Adrenal gland (tissue), 12 donors: ENCODE data around the gene BCKDHA. TPM values are rescaled to one million over a fixed set of nuclear protein-coding genes. Genes with fewer than 3 reads are reported as not detected.

Experiments
- DNase-seq, 7 donors: peaks; one replicate each; pipeline ENCODE4 v3.0.0-alpha.2; 2019 to 2020
- H3K27ac ChIP-seq, 5 donors: fragments of 200-600 bp; sonication (generic) in 4 of 5; 1 replicate in 3 of 5; 2 replicates in 2 of 5; pipeline versions ENCODE4 v1.5.1 to v1.8.0; 2016 to 2020; ENCODE audit warnings: mild to moderate bottlenecking in 1 of 5
- H3K27me3 ChIP-seq: fragments of 200-600 bp; 2 replicates; pipeline ENCODE4 v1.8.0; 2021
- H3K36me3 ChIP-seq, 2 donors: fragments of 200-600 bp; replicated peaks in 1 of 2; 1 replicate in 1 of 2; 2 replicates in 1 of 2; pipeline versions ENCODE4 v1.5.1 to v1.8.0; 2018 to 2022
- H3K4me1 ChIP-seq, 2 donors: fragments of 200-600 bp; replicated peaks in 1 of 2; 1 replicate in 1 of 2; 2 replicates in 1 of 2; pipeline versions ENCODE4 v1.5.1 to v1.8.0; 2018 to 2021
- H3K4me3 ChIP-seq, 4 donors: fragments of 200-600 bp; sonication (generic) in 3 of 4; one replicate each; pipeline ENCODE4 v1.5.1; 2016 to 2018
- H3K9me3 ChIP-seq, 3 donors: fragments of 200-600 bp; sonication (generic) in 1 of 3; replicated peaks in 1 of 3; 1 replicate in 2 of 3; 2 replicates in 1 of 3; pipeline versions ENCODE4 v1.5.1 to v1.8.0; 2016 to 2021
- CTCF ChIP-seq, 6 experiments: fragments of 450-650 bp in 4 of 6; fragments of 200-600 bp in 2 of 6; sonication (generic) in 1 of 6; IDR thresholded peaks; 1 replicate in 5 of 6; 2 replicates in 1 of 6; pipeline versions ENCODE4 v1.5.1 to v1.8.0; 2016 to 2021; ENCODE audit warnings: antibody characterized with exemption in 6 of 6, mild to moderate bottlenecking in 2 of 6, moderate library complexity in 1 of 6
- POLR2A ChIP-seq, 2 donors: fragments of 450-650 bp; IDR thresholded peaks; one replicate each; pipeline ENCODE4 v1.6.1; 2017; ENCODE audit warnings: antibody characterized with exemption in 2 of 2, mild to moderate bottlenecking in 2 of 2, moderate library complexity in 1 of 2
- WGBS, 4 donors: extraction: QIAGEN DNeasy Blood & Tissue Kit in 2 of 4; methylation state at CpG; one replicate each; pipeline versions ENCODE4 v1.1.5 to v1.1.7; 2013 to 2017; 5-methylcytosine and 5-hydroxymethylcytosine counted together
- intact Hi-C, 2 donors: fragments of 100-400 bp; cut with DNase I; formaldehyde crosslinking; loops; one replicate each; pipeline versions ENCODE4 v1.14.1 to v1.15.0; 2022 to 2023
- polyA plus RNA-seq, 3 donors: library from polyadenylated mRNA; stranded (reverse); fragments of 200-250 nt in 2 of 3; fragments of 350-450 nt in 1 of 3; fragmentation: Illumina TruSeq in 1 of 3; extraction: RNeasy Lipid Tissue Mini Kit (QIAGEN cat#74804) in 1 of 3; gene quantifications; one replicate each; pipeline ENCODE4 v1.2.3, GENCODE V29; 2013 to 2014
- total RNA-seq, 9 donors: library from RNA; depleted of rRNA in 4 of 9; stranded (reverse); fragments of >200 nt in 4 of 9; fragments of 120-200 nt in 1 of 9; fragmentation: NEBNext Ultra II Directional in 1 of 9; extraction: Animal tissue kit (Norgen Biotek cat#: 25700) in 1 of 9; gene quantifications; one replicate each; pipeline versions ENCODE4 v1.1.0 to v1.2.4, GENCODE V29; 2013 to 2023
- donor health status: healthy with polysubstance abuse.
- donor health status: Bipolar disorder and iron deficiency.
- donor health status: DM: yes; HTN: yes; CAD: no.
- donor health status: DM: no; HTN: no; CAD: no.
- donor health status: DM: no; HTN: no; CAD: no.
- donor health status: DM: yes; HTN: yes; CAD: no.

Gene BCKDHA
- total and polyA plus RNA-seq, 12 donors, result 17.6 to 294 (median 100) TPM

- Histone ChIP-seq H3K9me3 (no peaks in the 10 kb centered on the region), H3K27me3 (no peaks in the 10 kb centered on the region), H3K4me3 (peak within 1 kb of the TSS; percentile 13 to 74 (median 54)), H3K27ac (peak within 1 kb of the TSS in 4 of 5 donors; percentile 57 to 82 (median 72)), H3K36me3 (no peaks in the 10 kb centered on the region), H3K4me1 (peaks cover 17 to 29% of the 10 kb centered on the region in 2 donors)
- DNase-seq, result peak; percentile 82 to 91 (median 89)
- intact Hi-C loops, result no loop called here
- 1% methylated on average over 10 to 70 of the region's 78 CpGs for WGBS, 4 donors
- peak; percentile 26 to 45 for TF ChIP-seq POLR2A (IDR thresholded peaks at IDR 0.05)
- peak; percentile 58 to 87 (median 77) for TF ChIP-seq CTCF (IDR thresholded peaks at IDR 0.05)
These were observed 43.9 kb upstream of the BCKDHA start, which contains the start of gene TGFB1 for GRCh38 chr19:41353466-41354342. TGFB1 (minus strand) TSS chr19:41353922; CDS start chr19:41353044, 878 bp downstream.

GRCh38 chr19:41354343-41354953, 43.2 kb upstream of the BCKDHA start:
- 86 to 93% (median 91%) methylated on average over 11 to 23 of the region's 23 CpGs for WGBS, 4 donors
- Histone ChIP-seq H3K27ac (peak overlapping the region in 1 of 5 donors; percentile 26), H3K4me1 (peaks cover 17 to 29% of the 10 kb centered on the region in 2 donors), H3K4me3 (peak overlapping the region in 1 of 4 donors; percentile 74), H3K27me3 (no peaks in the 10 kb centered on the region), H3K36me3 (no peaks in the 10 kb centered on the region), H3K9me3 (no peaks in the 10 kb centered on the region)
- TF ChIP-seq CTCF (IDR thresholded peaks at IDR 0.05) (peak in 1 of 6 experiments; percentile 18), POLR2A (IDR thresholded peaks at IDR 0.05) (no peak)
- intact Hi-C loops, result no loop called here
- peak in 2 of 7 donors; percentile 18 to 47 for DNase-seq

- H3K36me3 ChIP-seq, result no peaks in the 10 kb centered on the region
- no peak overlapping the region for H3K27ac ChIP-seq
- no peak for DNase-seq
- H3K4me1 ChIP-seq, result peaks cover 17 to 29% of the 10 kb centered on the region in 2 donors
- intact Hi-C loops, result no loop called here
- TF ChIP-seq POLR2A (IDR thresholded peaks at IDR 0.05), result no peak
- no peak for TF ChIP-seq CTCF (IDR thresholded peaks at IDR 0.05)
- WGBS, 4 donors, result 79 to 100% (median 96%) methylated on average over 1 of the region's 1 CpG
- H3K27me3 ChIP-seq, result no peaks in the 10 kb centered on the region
- no peak overlapping the region for H3K4me3 ChIP-seq
- H3K9me3 ChIP-seq, result no peaks in the 10 kb centered on the region
These were observed 42.6 kb upstream of the BCKDHA start for GRCh38 chr19:41355035-41355434.

- intact Hi-C loops, result no loop called here
- no peaks in the 10 kb centered on the region for H3K36me3 ChIP-seq
- no peaks in the 10 kb centered on the region for H3K27me3 ChIP-seq
- no peak for DNase-seq
- peaks cover 17 to 23% of the 10 kb centered on the region in 2 donors for H3K4me1 ChIP-seq
- no peaks in the 10 kb centered on the region for H3K9me3 ChIP-seq
- 72 to 92% (median 79%) methylated on average over 3 of the region's 3 CpGs for WGBS, 4 donors
- H3K27ac ChIP-seq, result no peak overlapping the region
- no peak overlapping the region for H3K4me3 ChIP-seq
- TF ChIP-seq CTCF (IDR thresholded peaks at IDR 0.05) (no peak), POLR2A (IDR thresholded peaks at IDR 0.05) (no peak)
These were observed 41.8 kb upstream of the BCKDHA start for GRCh38 chr19:41355802-41356201.
